ENCODE data around the gene MRPL27.

DNA sequence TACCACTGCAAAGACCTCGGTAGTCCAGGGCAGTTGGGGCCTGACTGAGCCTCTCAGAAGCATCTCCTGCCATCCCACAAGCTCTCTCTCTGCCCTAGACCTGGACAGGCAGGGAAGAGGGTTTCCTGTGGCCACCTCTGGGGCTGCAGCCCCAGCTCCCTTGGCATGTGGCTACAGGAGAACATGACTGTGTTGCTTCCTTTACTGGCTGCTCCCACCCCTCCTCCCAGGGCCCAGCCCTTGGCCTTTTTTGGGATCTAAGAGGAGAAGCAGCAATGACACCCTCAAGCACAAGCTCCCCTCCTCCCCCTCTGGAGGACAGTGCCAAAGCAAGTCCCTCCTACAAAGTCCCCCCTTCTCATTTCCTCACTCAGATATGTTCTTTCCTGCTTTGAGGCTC is 5.6 kb downstream of the MRPL27 start:
- TF ChIP-seq EZH2 (IDR thresholded peaks at IDR 0.05; ENCODE audit: borderline replicate concordance, insufficient read depth, low read depth, low read length, poor library complexity, severe bottlenecking): no peak
- TF ChIP-seq, protein P1, sequence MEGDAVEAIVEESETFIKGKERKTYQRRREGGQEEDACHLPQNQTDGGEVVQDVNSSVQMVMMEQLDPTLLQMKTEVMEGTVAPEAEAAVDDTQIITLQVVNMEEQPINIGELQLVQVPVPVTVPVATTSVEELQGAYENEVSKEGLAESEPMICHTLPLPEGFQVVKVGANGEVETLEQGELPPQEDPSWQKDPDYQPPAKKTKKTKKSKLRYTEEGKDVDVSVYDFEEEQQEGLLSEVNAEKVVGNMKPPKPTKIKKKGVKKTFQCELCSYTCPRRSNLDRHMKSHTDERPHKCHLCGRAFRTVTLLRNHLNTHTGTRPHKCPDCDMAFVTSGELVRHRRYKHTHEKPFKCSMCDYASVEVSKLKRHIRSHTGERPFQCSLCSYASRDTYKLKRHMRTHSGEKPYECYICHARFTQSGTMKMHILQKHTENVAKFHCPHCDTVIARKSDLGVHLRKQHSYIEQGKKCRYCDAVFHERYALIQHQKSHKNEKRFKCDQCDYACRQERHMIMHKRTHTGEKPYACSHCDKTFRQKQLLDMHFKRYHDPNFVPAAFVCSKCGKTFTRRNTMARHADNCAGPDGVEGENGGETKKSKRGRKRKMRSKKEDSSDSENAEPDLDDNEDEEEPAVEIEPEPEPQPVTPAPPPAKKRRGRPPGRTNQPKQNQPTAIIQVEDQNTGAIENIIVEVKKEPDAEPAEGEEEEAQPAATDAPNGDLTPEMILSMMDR (IDR thresholded peaks at IDR 0.05): no peak

Data from B cell (primary cell).